RCC 7860 (cell line): Measurements from ENCODE around the gene PROM2.

Experiments used
- DNase-seq: peaks from one replicate; pipeline ENCODE4 v3.0.0-alpha.2; 2015; ENCODE audit warnings: low spot score
- FAIRE-seq: peaks from 2 replicates; lab custom pipeline; 2012; peaks lifted over from hg19 to GRCh38; lab: Jason Lieb, UNC

Gene PROM2

GRCh38 chr2:95334916-95335641 lies 60.8 kb downstream of the PROM2 start:
- DNase-seq (no peak), FAIRE-seq (no peak)

GRCh38 chr2:95336406-95336805 lies 62.2 kb downstream of the PROM2 start:
- FAIRE-seq (no peak), DNase-seq (no peak)

- DNase-seq: no peak
- no peak for FAIRE-seq
These were observed 63.6 kb downstream of the PROM2 start for GRCh38 chr2:95337829-95338228.
